ENCODE measurements around the gene CD300LG.

CD300LG gene

DNA sequence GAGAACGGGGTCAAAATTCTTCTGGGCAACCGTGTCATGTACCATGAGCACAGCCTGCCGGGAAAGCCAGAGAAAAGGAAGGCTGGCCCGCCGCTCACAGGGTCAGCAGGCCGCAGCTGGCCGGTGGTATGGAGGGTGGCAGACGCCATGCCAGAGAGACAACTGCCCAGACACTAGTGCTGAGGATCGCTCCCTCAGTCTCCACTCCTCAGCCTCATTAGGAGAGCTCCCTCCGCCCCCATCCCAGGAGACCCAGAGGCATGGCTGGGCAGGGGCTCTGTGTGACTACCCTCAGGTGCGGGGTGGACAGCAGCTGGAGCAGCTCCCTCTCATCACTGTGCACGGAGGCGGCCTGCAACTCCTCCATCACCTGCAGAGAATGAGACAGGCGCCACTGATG is 17.2 kb upstream of the CD300LG start:
- Histone ChIP-seq H4K91ac (ENCODE audit: low read length) (no peak overlapping the region), H3K79me1 (replicated peaks; ENCODE audit: low read length, poor library complexity, severe bottlenecking) (peaks cover 6% of the 10 kb centered on the region), H3K23ac (ENCODE audit: low read length in 2 of 2) (no peak overlapping the region), H3K4ac (ENCODE audit: low read depth in 1 of 2, low read length in 2 of 2) (no peak overlapping the region), H3K18ac (ENCODE audit: low read depth in 1 of 2, low read length in 2 of 2) (no peak overlapping the region), H2BK12ac (ENCODE audit: low read length in 2 of 2) (no peak overlapping the region), H3K4me2 (ENCODE audit: low read length, poor library complexity, severe bottlenecking) (no peak overlapping the region), H3K14ac (ENCODE audit: low read length in 2 of 2) (no peak overlapping the region), H3K36me3 (ENCODE audit: control insufficient read depth in 1 of 2, insufficient read depth in 2 of 2, low read depth in 1 of 2, low read length in 2 of 2) (peaks cover 50 to 62% of the 10 kb centered on the region in 2 experiments), H3K27ac (ENCODE audit: low read length, poor library complexity, severe bottlenecking) (no peak overlapping the region), H3K9ac (ENCODE audit: low read length) (no peak overlapping the region), H2BK15ac (ENCODE audit: low read depth, poor library complexity, severe bottlenecking) (no peak overlapping the region), H2BK120ac (ENCODE audit: low read depth, low read length) (no peak overlapping the region), H3K4me1 (ENCODE audit: control insufficient read depth, insufficient read depth, low read depth, low read length) (peaks cover 14% of the 10 kb centered on the region), H3K4me3 (ENCODE audit: insufficient read depth in 1 of 2, low read depth in 1 of 2, low read length in 2 of 2) (no peak overlapping the region), H3K27me3 (ENCODE audit: control insufficient read depth in 1 of 2, insufficient read depth in 1 of 2, low read length in 2 of 2) (no peaks in the 10 kb centered on the region), H3K9me3 (ENCODE audit: control insufficient read depth, low read length) (no peaks in the 10 kb centered on the region), H2AFZ (ENCODE audit: low read depth, low read length) (no peak overlapping the region), H2BK5ac (ENCODE audit: low read depth, low read length, poor library complexity, severe bottlenecking) (no peak overlapping the region), H4K8ac (ENCODE audit: low read length) (no peak overlapping the region), H2AK5ac (ENCODE audit: low read length, severe bottlenecking) (no peak overlapping the region)
- no peak for DNase-seq
- WGBS = 99% methylated on average over 14 of the region's 14 CpGs

DNA sequence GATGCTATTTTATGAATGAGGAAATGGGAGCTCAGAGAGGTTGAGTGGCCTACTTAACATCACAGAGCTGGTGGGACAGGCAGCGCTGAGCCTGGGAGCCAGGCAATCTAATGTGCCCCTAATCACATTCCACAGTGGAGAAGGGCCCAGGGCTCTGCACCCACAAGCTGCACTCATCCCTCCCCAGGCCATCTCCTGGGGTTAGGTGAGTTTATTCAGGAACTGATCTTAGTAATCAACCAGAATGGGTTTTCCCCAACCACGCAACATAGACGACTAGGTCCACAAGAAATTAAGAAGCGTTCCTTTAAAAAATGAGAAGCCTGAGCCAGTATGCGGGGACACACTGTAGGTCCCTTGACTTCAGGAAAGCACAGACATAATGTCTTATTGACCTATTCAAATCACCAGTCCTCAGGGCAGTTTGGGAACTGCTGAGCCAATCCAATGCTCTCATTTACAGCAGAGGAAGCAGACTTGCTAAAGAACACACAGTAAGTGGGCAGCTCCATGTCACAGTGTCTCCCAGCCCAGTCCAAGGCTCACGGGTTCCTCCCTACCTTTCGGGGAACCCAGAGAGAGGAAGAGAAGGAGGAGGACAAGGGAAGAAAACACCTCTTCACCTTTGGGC is 16.4 kb upstream of the CD300LG start:
- no peak overlapping the region for H4K91ac ChIP-seq (ENCODE audit: low read length)
- whole genome bisulfite sequencing = 94% methylated on average over 7 of the region's 7 CpGs
- H3K36me3 ChIP-seq (ENCODE audit: control insufficient read depth in 1 of 2, insufficient read depth in 2 of 2, low read depth in 1 of 2, low read length in 2 of 2) = peaks cover 43 to 53% of the 10 kb centered on the region in 2 experiments
- peaks cover 14% of the 10 kb centered on the region for H3K4me1 ChIP-seq (ENCODE audit: control insufficient read depth, insufficient read depth, low read depth, low read length)
- no peak overlapping the region for H2BK120ac ChIP-seq (ENCODE audit: low read depth, low read length)
- H2BK5ac ChIP-seq (ENCODE audit: low read depth, low read length, poor library complexity, severe bottlenecking) = no peak overlapping the region
- H3K79me1 ChIP-seq (replicated peaks; ENCODE audit: low read length, poor library complexity, severe bottlenecking) = peaks cover 3% of the 10 kb centered on the region
- H2BK15ac ChIP-seq (ENCODE audit: low read depth, poor library complexity, severe bottlenecking) = no peak overlapping the region
- H3K14ac ChIP-seq (ENCODE audit: low read length in 2 of 2) = no peak overlapping the region
- no peak overlapping the region for H4K8ac ChIP-seq (ENCODE audit: low read length)
- no peak overlapping the region for H3K4me2 ChIP-seq (ENCODE audit: low read length, poor library complexity, severe bottlenecking)
- H3K18ac ChIP-seq (ENCODE audit: low read depth in 1 of 2, low read length in 2 of 2) = no peak overlapping the region
- no peak overlapping the region for H2AK5ac ChIP-seq (ENCODE audit: low read length, severe bottlenecking)
- no peak overlapping the region for H3K4ac ChIP-seq (ENCODE audit: low read depth in 1 of 2, low read length in 2 of 2)
- H3K23ac ChIP-seq (ENCODE audit: low read length in 2 of 2) = no peak overlapping the region
- H3K9ac ChIP-seq (ENCODE audit: low read length) = no peak overlapping the region
- H3K27ac ChIP-seq (ENCODE audit: low read length, poor library complexity, severe bottlenecking) = no peak overlapping the region
- DNase-seq = no peak
- no peaks in the 10 kb centered on the region for H3K27me3 ChIP-seq (ENCODE audit: control insufficient read depth in 1 of 2, insufficient read depth in 1 of 2, low read length in 2 of 2)
- no peak overlapping the region for H2BK12ac ChIP-seq (ENCODE audit: low read length in 2 of 2)
- no peak overlapping the region for H3K4me3 ChIP-seq (ENCODE audit: insufficient read depth in 1 of 2, low read depth in 1 of 2, low read length in 2 of 2)
- no peak overlapping the region for H2AFZ ChIP-seq (ENCODE audit: low read depth, low read length)
- no peaks in the 10 kb centered on the region for H3K9me3 ChIP-seq (ENCODE audit: control insufficient read depth, low read length)

- H3K18ac ChIP-seq (ENCODE audit: low read depth in 1 of 2, low read length in 2 of 2) = no peak overlapping the region
- H4K8ac ChIP-seq (ENCODE audit: low read length) = no peak overlapping the region
- no peak overlapping the region for H3K4ac ChIP-seq (ENCODE audit: low read depth in 1 of 2, low read length in 2 of 2)
- no peak overlapping the region for H3K27ac ChIP-seq (ENCODE audit: low read length, poor library complexity, severe bottlenecking)
- H4K91ac ChIP-seq (ENCODE audit: low read length) = no peak overlapping the region
- no peak overlapping the region for H3K14ac ChIP-seq (ENCODE audit: low read length in 2 of 2)
- H3K36me3 ChIP-seq (ENCODE audit: control insufficient read depth in 1 of 2, insufficient read depth in 2 of 2, low read depth in 1 of 2, low read length in 2 of 2) = peaks cover 40 to 44% of the 10 kb centered on the region in 2 experiments
- DNase-seq = no peak
- H3K9ac ChIP-seq (ENCODE audit: low read length) = peak overlapping the region; percentile 78
- H3K4me3 ChIP-seq (ENCODE audit: insufficient read depth in 1 of 2, low read depth in 1 of 2, low read length in 2 of 2) = peak overlapping the region in 1 of 2 experiments; percentile 81
- H3K79me1 ChIP-seq (replicated peaks; ENCODE audit: low read length, poor library complexity, severe bottlenecking) = peaks cover 3% of the 10 kb centered on the region
- no peak overlapping the region for H2BK5ac ChIP-seq (ENCODE audit: low read depth, low read length, poor library complexity, severe bottlenecking)
- no peak overlapping the region for H2BK15ac ChIP-seq (ENCODE audit: low read depth, poor library complexity, severe bottlenecking)
- peaks cover 14% of the 10 kb centered on the region for H3K4me1 ChIP-seq (ENCODE audit: control insufficient read depth, insufficient read depth, low read depth, low read length)
- H3K27me3 ChIP-seq (ENCODE audit: control insufficient read depth in 1 of 2, insufficient read depth in 1 of 2, low read length in 2 of 2) = no peaks in the 10 kb centered on the region
- no peak overlapping the region for H3K23ac ChIP-seq (ENCODE audit: low read length in 2 of 2)
- no peak overlapping the region for H2BK12ac ChIP-seq (ENCODE audit: low read length in 2 of 2)
- no peak overlapping the region for H2AK5ac ChIP-seq (ENCODE audit: low read length, severe bottlenecking)
- no peaks in the 10 kb centered on the region for H3K9me3 ChIP-seq (ENCODE audit: control insufficient read depth, low read length)
- WGBS = 78% methylated on average over 5 of the region's 8 CpGs
- no peak overlapping the region for H2AFZ ChIP-seq (ENCODE audit: low read depth, low read length)
- no peak overlapping the region for H3K4me2 ChIP-seq (ENCODE audit: low read length, poor library complexity, severe bottlenecking)
- H2BK120ac ChIP-seq (ENCODE audit: low read depth, low read length) = no peak overlapping the region
These were observed 15.3 kb upstream of the CD300LG start for GRCh38 chr17:43831633-43832032.

GRCh38 chr17:43832168-43832975 is 14.6 kb upstream of the CD300LG start:
- 9% methylated on average over 41 of the region's 51 CpGs for WGBS
- Histone ChIP-seq H3K4me3 (ENCODE audit: insufficient read depth in 1 of 2, low read depth in 1 of 2, low read length in 2 of 2) (peak overlapping the region; percentile 67 to 81), H2BK15ac (ENCODE audit: low read depth, poor library complexity, severe bottlenecking) (peak overlapping the region; percentile 49), H3K14ac (ENCODE audit: low read length in 2 of 2) (no peak overlapping the region), H3K9me3 (ENCODE audit: control insufficient read depth, low read length) (no peaks in the 10 kb centered on the region), H2BK12ac (ENCODE audit: low read length in 2 of 2) (peak overlapping the region in 1 of 2 experiments; percentile 45), H3K27ac (ENCODE audit: low read length, poor library complexity, severe bottlenecking) (no peak overlapping the region), H3K27me3 (ENCODE audit: control insufficient read depth in 1 of 2, insufficient read depth in 1 of 2, low read length in 2 of 2) (no peaks in the 10 kb centered on the region), H2BK120ac (ENCODE audit: low read depth, low read length) (peak overlapping the region; percentile 11), H2AFZ (ENCODE audit: low read depth, low read length) (peak overlapping the region; percentile 29), H4K8ac (ENCODE audit: low read length) (peak overlapping the region; percentile 7), H3K36me3 (ENCODE audit: control insufficient read depth in 1 of 2, insufficient read depth in 2 of 2, low read depth in 1 of 2, low read length in 2 of 2) (peaks cover 36 to 42% of the 10 kb centered on the region in 2 experiments), H3K4me2 (ENCODE audit: low read length, poor library complexity, severe bottlenecking) (peak overlapping the region; percentile 96), H2AK5ac (ENCODE audit: low read length, severe bottlenecking) (no peak overlapping the region), H2BK5ac (ENCODE audit: low read depth, low read length, poor library complexity, severe bottlenecking) (no peak overlapping the region), H3K4me1 (ENCODE audit: control insufficient read depth, insufficient read depth, low read depth, low read length) (peaks cover 14% of the 10 kb centered on the region), H3K23ac (ENCODE audit: low read length in 2 of 2) (no peak overlapping the region), H3K9ac (ENCODE audit: low read length) (peak overlapping the region; percentile 78), H4K91ac (ENCODE audit: low read length) (no peak overlapping the region), H3K79me1 (replicated peaks; ENCODE audit: low read length, poor library complexity, severe bottlenecking) (peaks cover 3% of the 10 kb centered on the region), H3K18ac (ENCODE audit: low read depth in 1 of 2, low read length in 2 of 2) (peak overlapping the region in 1 of 2 experiments; percentile 91), H3K4ac (ENCODE audit: low read depth in 1 of 2, low read length in 2 of 2) (peak overlapping the region in 1 of 2 experiments; percentile 7)
- peak; percentile 74 for DNase-seq

Measured in mesenchymal stem cell (in vitro differentiated cells and primary cell).